DOHH2 (cell line): ENCODE results near the gene MCFD2.

Source experiments
- CTCF ChIP-seq: fragments of 200-600 bp; sonication (generic); IDR thresholded peaks from one replicate; pipeline ENCODE4 v1.5.1; 2014; ENCODE audit warnings: antibody characterized with exemption, mild to moderate bottlenecking, low read depth, low read length; ENCODE audit not compliant: poor library complexity, severe bottlenecking
- EZH2phosphoT487 ChIP-seq: fragments of 200-600 bp; sonication (generic); IDR thresholded peaks from 2 replicates; pipeline ENCODE4 v1.6.1; 2017; ENCODE audit warnings: borderline replicate concordance, mild to moderate bottlenecking, antibody characterized with exemption, low read length, moderate library complexity, mixed read lengths

DNA sequence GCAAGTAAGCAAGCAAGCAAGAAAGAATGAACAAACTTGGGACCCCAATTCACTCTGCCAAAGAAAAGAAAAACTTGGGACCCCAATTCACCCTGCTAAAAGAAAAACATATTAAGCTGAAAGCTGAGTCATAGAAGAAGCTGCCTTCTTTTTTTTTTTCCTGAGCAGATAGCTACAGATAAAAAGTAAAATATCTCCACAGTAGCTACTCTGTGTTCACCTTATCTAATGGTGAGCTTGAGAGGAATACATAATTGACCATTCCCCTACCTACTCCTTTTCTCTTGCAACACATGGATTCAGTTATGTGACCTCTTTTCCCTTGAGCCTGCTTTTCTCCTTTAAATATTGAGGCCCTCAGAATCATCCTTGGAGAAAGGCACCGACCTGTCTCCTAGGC, 63.0 kb downstream of the MCFD2 start:
- TF ChIP-seq CTCF, result no peak
- no peak for TF ChIP-seq EZH2phosphoT487
